ENCODE data around the gene CNPY2. TPM values are rescaled to one million over a fixed set of nuclear protein-coding genes. Genes with fewer than 3 reads are reported as not detected.
A peak's percentile ranks its signal among the peaks of the same experiment; 100 is the strongest.

Gene CNPY2
- total and polyA plus RNA-seq, 9 donors, result 41.5 to 78.3 (median 67.0) TPM

DNA sequence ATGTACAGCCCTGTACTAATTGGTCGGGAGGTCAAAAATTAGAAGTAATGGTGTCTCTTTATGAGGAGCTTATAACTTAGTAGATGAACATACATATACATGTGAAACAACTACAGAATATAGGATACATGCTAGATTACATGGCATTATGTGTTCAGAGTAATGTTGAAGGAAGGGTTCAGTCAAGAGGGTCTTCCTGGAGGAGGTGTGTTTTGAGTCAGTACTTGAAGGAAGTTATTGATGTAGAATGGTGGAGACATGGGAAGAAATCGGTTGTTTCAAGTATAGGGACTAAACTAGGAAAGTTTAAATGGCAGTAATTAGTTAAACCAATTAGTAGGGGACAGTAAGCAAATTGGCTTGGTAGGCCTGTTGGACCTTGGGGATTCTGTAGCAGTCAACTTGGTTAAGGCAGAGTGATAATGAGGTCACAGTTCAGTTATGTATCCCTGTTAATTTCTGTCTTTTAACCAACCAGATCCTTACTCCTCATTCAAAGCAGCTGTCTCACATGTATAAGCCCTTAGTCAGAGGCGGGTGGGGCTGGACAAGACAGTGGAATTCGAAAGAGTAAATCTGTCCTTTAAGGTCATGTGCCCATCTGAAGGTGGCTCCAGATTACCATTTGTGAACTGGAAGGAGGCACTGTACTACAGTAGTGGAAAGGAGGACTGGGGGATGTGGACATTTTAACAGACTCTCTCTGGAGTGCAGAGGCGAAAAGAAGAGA is 54.1 kb downstream of the CNPY2 start:
- Histone ChIP-seq H3K36me3 (ENCODE audit: control insufficient read depth, insufficient read depth, low read length) (peaks cover 5% of the 10 kb centered on the region), H3K9me3 (replicated peaks; ENCODE audit: control insufficient read depth, low read depth, low read length) (no peaks in the 10 kb centered on the region), H3K4me3 (ENCODE audit: low read length) (no peak overlapping the region), H3K4me1 (ENCODE audit: control insufficient read depth, insufficient read depth, low read length) (peaks cover 34% of the 10 kb centered on the region), H3K27me3 (ENCODE audit: control insufficient read depth, insufficient read depth, low read length) (no peaks in the 10 kb centered on the region), H3K27ac (ENCODE audit: low read length) (peak overlapping the region; percentile 66)
- 69% methylated on average over 2 of the region's 5 CpGs for WGBS (ENCODE audit: insufficient coverage)
- DNase-seq, result peak; percentile 35

DNA sequence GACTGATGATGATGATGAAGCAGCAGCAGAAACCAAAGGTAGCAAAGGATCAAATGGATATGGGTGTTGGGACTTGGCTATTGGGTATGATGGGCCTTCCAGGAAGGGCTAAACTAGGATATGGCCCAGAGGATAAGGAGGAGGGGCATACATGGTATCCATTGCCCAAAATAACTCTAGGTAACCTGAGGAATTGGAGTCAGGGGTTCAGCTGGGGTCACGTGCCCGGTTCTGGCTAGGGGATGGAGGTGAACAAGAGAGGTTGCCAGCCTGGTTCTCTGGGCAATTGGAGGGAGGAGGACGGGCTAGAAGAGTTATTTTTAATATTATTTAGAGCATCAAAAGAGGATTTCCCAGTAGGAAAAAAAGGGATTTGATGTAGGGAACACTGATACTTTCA is 54.9 kb downstream of the CNPY2 start:
- no peaks in the 10 kb centered on the region for H3K27me3 ChIP-seq (ENCODE audit: control insufficient read depth, insufficient read depth, low read length)
- no peak overlapping the region for H3K4me3 ChIP-seq (ENCODE audit: low read length)
- WGBS (ENCODE audit: insufficient coverage), result 80% methylated on average over 1 of the region's 3 CpGs
- H3K36me3 ChIP-seq (ENCODE audit: control insufficient read depth, insufficient read depth, low read length), result peaks cover 13% of the 10 kb centered on the region
- peaks cover 32% of the 10 kb centered on the region for H3K4me1 ChIP-seq (ENCODE audit: control insufficient read depth, insufficient read depth, low read length)
- H3K27ac ChIP-seq (ENCODE audit: low read length), result peak overlapping the region; percentile 54
- no peaks in the 10 kb centered on the region for H3K9me3 ChIP-seq (replicated peaks; ENCODE audit: control insufficient read depth, low read depth, low read length)
- no peak for DNase-seq

DNA sequence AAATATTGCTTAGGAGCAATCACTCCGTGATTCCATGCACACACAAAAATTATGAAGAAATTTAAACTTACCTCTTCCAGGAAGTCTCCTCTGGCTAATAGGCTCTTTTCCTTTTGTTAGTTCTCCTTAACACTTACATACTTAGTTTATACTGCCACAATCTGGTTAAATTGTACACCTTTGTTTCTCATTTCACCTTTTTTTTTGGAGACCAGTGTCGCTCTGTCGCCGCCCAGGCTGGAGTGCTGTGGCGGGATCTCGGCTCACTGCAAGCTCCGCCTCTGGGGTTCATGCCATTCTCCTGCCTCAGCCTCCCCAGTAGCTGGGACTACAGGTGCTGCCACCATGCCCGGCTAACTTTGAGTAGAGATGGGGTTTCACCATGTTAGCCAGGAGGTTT is 55.4 kb downstream of the CNPY2 start:
- Histone ChIP-seq H3K27ac (ENCODE audit: low read length) (peak overlapping the region; percentile 29), H3K27me3 (ENCODE audit: control insufficient read depth, insufficient read depth, low read length) (no peaks in the 10 kb centered on the region), H3K4me1 (ENCODE audit: control insufficient read depth, insufficient read depth, low read length) (peaks cover 32% of the 10 kb centered on the region), H3K9me3 (replicated peaks; ENCODE audit: control insufficient read depth, low read depth, low read length) (no peaks in the 10 kb centered on the region), H3K36me3 (ENCODE audit: control insufficient read depth, insufficient read depth, low read length) (peaks cover 18% of the 10 kb centered on the region), H3K4me3 (ENCODE audit: low read length) (no peak overlapping the region)
- DNase-seq, result no peak
- WGBS (ENCODE audit: insufficient coverage), result 83% methylated on average over 5 of the region's 8 CpGs

Other genes starting within 250 kb of the CNPY2 start
- 126 TPM for gene ERBB3, start 235.8 kb downstream of the CNPY2 start, total RNA-seq
- 100 to 1,000 TPM; 116 to 224 (median 149) TPM for gene ERBB3, start 235.8 kb downstream of the CNPY2 start, polyA plus RNA-seq (ENCODE audit: insufficient read depth in 1 of 8, insufficient read length in 8 of 8, low replicate concordance in 1 of 8)
- 97.2 TPM for gene PA2G4, start 211.4 kb downstream of the CNPY2 start, total RNA-seq
- 100 to 1,000 TPM in 7 of 8 donors, 10 to 100 TPM in 1; 97.8 to 128 (median 119) TPM for gene PA2G4, start 211.4 kb downstream of the CNPY2 start, polyA plus RNA-seq (ENCODE audit: insufficient read depth in 1 of 8, insufficient read length in 8 of 8, low replicate concordance in 1 of 8)
- 9,217 TPM for gene RPL41, start 199.4 kb downstream of the CNPY2 start, total RNA-seq
- gene RPL41, start 199.4 kb downstream of the CNPY2 start, polyA plus RNA-seq (ENCODE audit: insufficient read depth in 1 of 8, insufficient read length in 8 of 8, low replicate concordance in 1 of 8), result 1,000 to 10,000 TPM; 4,607 to 7,530 (median 5,394) TPM
- 4.2 TPM for gene ZC3H10, start 197.7 kb downstream of the CNPY2 start, total RNA-seq
- gene ZC3H10, start 197.7 kb downstream of the CNPY2 start, polyA plus RNA-seq (ENCODE audit: insufficient read depth in 1 of 8, insufficient read length in 8 of 8, low replicate concordance in 1 of 8), result 1 to 10 TPM; 4.1 to 7.7 (median 4.8) TPM
- 63.7 TPM for gene ESYT1, start 187.7 kb downstream of the CNPY2 start, total RNA-seq
- 10 to 100 TPM; 75.3 to 90.9 (median 86.2) TPM for gene ESYT1, start 187.7 kb downstream of the CNPY2 start, polyA plus RNA-seq (ENCODE audit: insufficient read depth in 1 of 8, insufficient read length in 8 of 8, low replicate concordance in 1 of 8)
- 682 TPM for gene MYL6B, start 163.4 kb downstream of the CNPY2 start, total RNA-seq
- 1,000 to 10,000 TPM in 2 of 8 donors, 100 to 1,000 TPM in 6; 543 to 1,374 (median 850) TPM for gene MYL6B, start 163.4 kb downstream of the CNPY2 start, polyA plus RNA-seq (ENCODE audit: insufficient read depth in 1 of 8, insufficient read length in 8 of 8, low replicate concordance in 1 of 8)
- gene MYL6, start 157.6 kb downstream of the CNPY2 start, total RNA-seq, result 1,791 TPM
- 1,000 to 10,000 TPM; 1,431 to 2,233 (median 1,647) TPM for gene MYL6, start 157.6 kb downstream of the CNPY2 start, polyA plus RNA-seq (ENCODE audit: insufficient read depth in 1 of 8, insufficient read length in 8 of 8, low replicate concordance in 1 of 8)
- gene SMARCC2, start 126.5 kb downstream of the CNPY2 start, total RNA-seq, result 46.8 TPM
- gene SMARCC2, start 126.5 kb downstream of the CNPY2 start, polyA plus RNA-seq (ENCODE audit: insufficient read depth in 1 of 8, insufficient read length in 8 of 8, low replicate concordance in 1 of 8), result 10 to 100 TPM; 53.3 to 71.7 (median 55.9) TPM
- 47.5 TPM for gene RNF41, start 94.1 kb downstream of the CNPY2 start, total RNA-seq
- gene RNF41, start 94.1 kb downstream of the CNPY2 start, polyA plus RNA-seq (ENCODE audit: insufficient read depth in 1 of 8, insufficient read length in 8 of 8, low replicate concordance in 1 of 8), result 10 to 100 TPM; 35.5 to 49.3 (median 44.1) TPM
- 24.1 TPM for gene NABP2, start 91.6 kb downstream of the CNPY2 start, total RNA-seq
- gene NABP2, start 91.6 kb downstream of the CNPY2 start, polyA plus RNA-seq (ENCODE audit: insufficient read depth in 1 of 8, insufficient read length in 8 of 8, low replicate concordance in 1 of 8), result 10 to 100 TPM; 16.1 to 23.6 (median 20.3) TPM
- 0.35 TPM for gene SLC39A5, start 85.9 kb downstream of the CNPY2 start, total RNA-seq
- 10 to 100 TPM in 1 of 8 donors, 1 to 10 TPM in 2, under 1 TPM in 5; 0.32 to 18.5 (median 0.63) TPM for gene SLC39A5, start 85.9 kb downstream of the CNPY2 start, polyA plus RNA-seq (ENCODE audit: insufficient read depth in 1 of 8, insufficient read length in 8 of 8, low replicate concordance in 1 of 8)
- gene ANKRD52, start 57.6 kb downstream of the CNPY2 start, total RNA-seq, result 8.6 TPM
- gene ANKRD52, start 57.6 kb downstream of the CNPY2 start, polyA plus RNA-seq (ENCODE audit: insufficient read depth in 1 of 8, insufficient read length in 8 of 8, low replicate concordance in 1 of 8), result 10 to 100 TPM; 16.4 to 22.6 (median 18.9) TPM
- 18.9 TPM for gene COQ10A, start 49.0 kb downstream of the CNPY2 start, total RNA-seq
- gene COQ10A, start 49.0 kb downstream of the CNPY2 start, polyA plus RNA-seq (ENCODE audit: insufficient read depth in 1 of 8, insufficient read length in 8 of 8, low replicate concordance in 1 of 8), result 10 to 100 TPM; 13.4 to 34.4 (median 19.0) TPM
- 93.5 TPM for gene CS, start 15.7 kb downstream of the CNPY2 start, total RNA-seq
- 100 to 1,000 TPM; 174 to 252 (median 214) TPM for gene CS, start 15.7 kb downstream of the CNPY2 start, polyA plus RNA-seq (ENCODE audit: insufficient read depth in 1 of 8, insufficient read length in 8 of 8, low replicate concordance in 1 of 8)
- 39.8 TPM for gene PAN2, start 18.0 kb upstream of the CNPY2 start, total RNA-seq
- 10 to 100 TPM; 27.9 to 49.6 (median 41.9) TPM for gene PAN2, start 18.0 kb upstream of the CNPY2 start, polyA plus RNA-seq (ENCODE audit: insufficient read depth in 1 of 8, insufficient read length in 8 of 8, low replicate concordance in 1 of 8)
- gene IL23A, start 22.9 kb upstream of the CNPY2 start, total RNA-seq, result 0.18 TPM
- under 1 TPM; 0.24 to 0.74 (median 0.44) TPM for gene IL23A, start 22.9 kb upstream of the CNPY2 start, polyA plus RNA-seq (ENCODE audit: insufficient read depth in 1 of 8, insufficient read length in 8 of 8, low replicate concordance in 1 of 8)
- 63.4 TPM for gene STAT2, start 44.1 kb upstream of the CNPY2 start, total RNA-seq
- 10 to 100 TPM; 40.9 to 71.8 (median 59.6) TPM for gene STAT2, start 44.1 kb upstream of the CNPY2 start, polyA plus RNA-seq (ENCODE audit: insufficient read depth in 1 of 8, insufficient read length in 8 of 8, low replicate concordance in 1 of 8)
- gene APOF, start 46.9 kb upstream of the CNPY2 start, total RNA-seq, result not detected
- not detected for gene APOF, start 46.9 kb upstream of the CNPY2 start, polyA plus RNA-seq (ENCODE audit: insufficient read depth in 1 of 8, insufficient read length in 8 of 8, low replicate concordance in 1 of 8)
- 5.2 TPM for gene TIMELESS, start 133.4 kb upstream of the CNPY2 start, total RNA-seq
- 10 to 100 TPM; 14.5 to 22.8 (median 16.7) TPM for gene TIMELESS, start 133.4 kb upstream of the CNPY2 start, polyA plus RNA-seq (ENCODE audit: insufficient read depth in 1 of 8, insufficient read length in 8 of 8, low replicate concordance in 1 of 8)
- gene MIP, start 138.7 kb upstream of the CNPY2 start, total RNA-seq, result not detected
- gene MIP, start 138.7 kb upstream of the CNPY2 start, polyA plus RNA-seq (ENCODE audit: insufficient read depth in 1 of 8, insufficient read length in 8 of 8, low replicate concordance in 1 of 8), result under 1 TPM in 4 of 8 donors, not detected in 4; 0.09 to 0.36 (median 0.18) TPM
- gene SPRYD4, start 152.6 kb upstream of the CNPY2 start, total RNA-seq, result 2.0 TPM
- gene SPRYD4, start 152.6 kb upstream of the CNPY2 start, polyA plus RNA-seq (ENCODE audit: insufficient read depth in 1 of 8, insufficient read length in 8 of 8, low replicate concordance in 1 of 8), result 1 to 10 TPM; 1.4 to 2.7 (median 1.8) TPM
- 0.09 TPM for gene GLS2, start 172.2 kb upstream of the CNPY2 start, total RNA-seq
- gene GLS2, start 172.2 kb upstream of the CNPY2 start, polyA plus RNA-seq (ENCODE audit: insufficient read depth in 1 of 8, insufficient read length in 8 of 8, low replicate concordance in 1 of 8), result under 1 TPM in 7 of 8 donors, not detected in 1; 0.32 to 0.78 (median 0.41) TPM
- gene RBMS2, start 205.8 kb upstream of the CNPY2 start, total RNA-seq, result 19.6 TPM
- 10 to 100 TPM; 13.0 to 29.3 (median 19.2) TPM for gene RBMS2, start 205.8 kb upstream of the CNPY2 start, polyA plus RNA-seq (ENCODE audit: insufficient read depth in 1 of 8, insufficient read length in 8 of 8, low replicate concordance in 1 of 8)

Measured in muscle of leg (tissue), 11 donors.